GM12878 (cell line): Measurements from ENCODE around the gene PRRG4.

ENCODE experiments used
- CBFB ChIP-seq: IDR thresholded peaks from 2 replicates; pipeline ENCODE4 v1.6.1; 2016; ENCODE audit warnings: antibody characterized with exemption, low read depth
- CBX5 ChIP-seq: sonication (generic); IDR thresholded peaks from 2 replicates; pipeline ENCODE4 v1.6.1; 2016; ENCODE audit warnings: low read depth, moderate library complexity, mild to moderate bottlenecking, inconsistent platforms
- CHD1 ChIP-seq: IDR thresholded peaks from 2 replicates; pipeline ENCODE4 v1.6.1; 2012; ENCODE audit warnings: low read depth, low read length, improper control_type of control experiment

GRCh38 chr11:32831221-32831620 is 1.5 kb downstream of the PRRG4 start:
- TF ChIP-seq CBX5 (no peak), CBFB (no peak), CHD1 (no peak)
